ENCODE data around the gene SIPA1L3.

Gene SIPA1L3

GRCh38 chr19:38195237-38195636 lies 288.2 kb downstream of the SIPA1L3 start:
- ATAC-seq (replicated peaks), result no peak
- Mint-ChIP-seq H3K27ac (no peak overlapping the region), H3K9me3 (peaks cover 0 to 2% of the 10 kb centered on the region in 2 donors), H3K27me3 (no peaks in the 10 kb centered on the region), H3K36me3 (ENCODE audit: insufficient read depth) (peaks cover 7% of the 10 kb centered on the region), H3K4me3 (no peak overlapping the region), H3K4me1 (ENCODE audit: low read depth in 2 of 2) (peaks cover 0 to 4% of the 10 kb centered on the region in 2 donors)
- no peak for DNase-seq

- H3K4me3 Mint-ChIP-seq, result no peak overlapping the region
- H3K27ac Mint-ChIP-seq, result no peak overlapping the region
- peaks cover 0 to 2% of the 10 kb centered on the region in 2 donors for H3K9me3 Mint-ChIP-seq
- no peak for DNase-seq
- no peaks in the 10 kb centered on the region for H3K27me3 Mint-ChIP-seq
- ATAC-seq (replicated peaks), result no peak
- H3K36me3 Mint-ChIP-seq (ENCODE audit: insufficient read depth), result peaks cover 7% of the 10 kb centered on the region
- H3K4me1 Mint-ChIP-seq (ENCODE audit: low read depth in 2 of 2), result peaks cover 0 to 4% of the 10 kb centered on the region in 2 donors
These were observed 289.3 kb downstream of the SIPA1L3 start for GRCh38 chr19:38196245-38196837.

GRCh38 chr19:38196948-38197656 lies 290.1 kb downstream of the SIPA1L3 start:
- H3K36me3 Mint-ChIP-seq (ENCODE audit: insufficient read depth), result peaks cover 7% of the 10 kb centered on the region

DNA sequence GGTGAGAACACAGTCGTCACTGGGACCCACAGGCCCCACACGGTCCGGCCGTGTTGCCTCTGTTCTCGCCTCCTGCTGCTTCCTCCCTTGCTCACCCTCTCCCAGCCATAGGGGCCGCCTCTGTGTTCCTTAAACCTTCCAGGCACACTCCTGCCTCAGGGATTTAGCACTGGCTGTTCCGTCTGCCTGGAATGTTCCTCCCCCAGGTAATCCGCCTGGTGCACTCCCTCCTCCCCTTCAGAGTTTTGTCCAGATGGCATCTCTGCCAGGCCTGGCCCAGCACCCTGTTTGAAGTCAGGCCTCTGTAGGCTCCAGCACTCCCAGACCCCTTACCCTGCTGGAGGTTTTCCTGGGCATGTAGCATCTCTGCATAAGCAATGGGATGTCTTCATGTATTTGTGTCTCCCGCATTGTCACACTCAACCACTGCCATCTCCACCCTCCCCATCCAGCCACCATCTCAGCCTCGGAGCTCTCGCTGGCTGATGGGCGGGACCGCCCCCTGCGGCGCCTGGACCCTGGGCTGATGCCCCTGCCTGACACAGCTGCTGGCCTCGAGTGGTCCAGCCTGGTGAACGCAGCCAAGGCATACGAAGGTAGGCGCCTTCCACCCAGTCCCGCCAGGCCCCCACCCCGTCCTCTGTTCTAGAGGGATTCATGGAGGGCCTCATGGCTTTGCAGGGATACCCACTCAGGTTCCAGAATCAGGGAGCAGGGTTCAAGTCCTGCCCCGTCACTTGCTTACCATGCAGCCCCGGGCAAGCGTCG lies 291.1 kb downstream of the SIPA1L3 start:
- no peaks in the 10 kb centered on the region for H3K27me3 Mint-ChIP-seq
- no peak for DNase-seq
- no peak for ATAC-seq (replicated peaks)
- H3K4me3 Mint-ChIP-seq, result no peak overlapping the region
- peaks cover 0 to 4% of the 10 kb centered on the region in 2 donors for H3K4me1 Mint-ChIP-seq (ENCODE audit: low read depth in 2 of 2)
- no peak overlapping the region for H3K27ac Mint-ChIP-seq
- H3K9me3 Mint-ChIP-seq, result peaks cover 0 to 2% of the 10 kb centered on the region in 2 donors
- peaks cover 9% of the 10 kb centered on the region for H3K36me3 Mint-ChIP-seq (ENCODE audit: insufficient read depth)

More at GRCh38 chr19:38196948-38197656, 290.1 kb downstream of the SIPA1L3 start:
- H3K27ac Mint-ChIP-seq, result no peak overlapping the region
- no peaks in the 10 kb centered on the region for H3K27me3 Mint-ChIP-seq
- no peak for DNase-seq
- peaks cover 0 to 2% of the 10 kb centered on the region in 2 donors for H3K9me3 Mint-ChIP-seq
- H3K4me1 Mint-ChIP-seq (ENCODE audit: low read depth in 2 of 2), result peaks cover 0 to 4% of the 10 kb centered on the region in 2 donors
- H3K4me3 Mint-ChIP-seq, result no peak overlapping the region
- ATAC-seq (replicated peaks), result no peak

- no peaks in the 10 kb centered on the region for H3K27me3 Mint-ChIP-seq
- peaks cover 0 to 2% of the 10 kb centered on the region in 2 donors for H3K9me3 Mint-ChIP-seq
- peaks cover 15% of the 10 kb centered on the region for H3K36me3 Mint-ChIP-seq (ENCODE audit: insufficient read depth)
- peaks cover 0 to 4% of the 10 kb centered on the region in 2 donors for H3K4me1 Mint-ChIP-seq (ENCODE audit: low read depth in 2 of 2)
- DNase-seq (no peak), ATAC-seq (replicated peaks) (no peak)
- H3K27ac Mint-ChIP-seq, result no peak overlapping the region
- no peak overlapping the region for H3K4me3 Mint-ChIP-seq
These were observed 292.3 kb downstream of the SIPA1L3 start for GRCh38 chr19:38199340-38199739.

DNA sequence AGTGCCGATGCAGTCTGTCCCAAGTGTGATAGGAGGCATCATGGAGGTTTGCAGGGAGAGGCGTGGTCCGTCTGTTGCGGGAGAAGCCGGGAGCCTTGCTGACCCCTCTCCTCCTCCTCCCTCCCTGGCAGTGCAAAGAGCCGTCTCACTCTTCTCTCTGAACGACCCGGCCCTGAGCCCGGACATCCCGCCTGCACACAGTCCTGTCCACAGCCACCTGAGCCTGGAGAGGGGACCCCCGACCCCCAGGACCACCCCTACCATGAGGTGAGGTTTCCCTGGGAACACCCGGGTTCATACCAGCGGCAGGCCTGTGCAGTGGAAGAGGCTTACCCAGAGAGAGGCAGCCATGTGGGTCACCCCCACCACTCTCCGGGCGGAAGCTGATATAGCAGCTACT lies 294.7 kb downstream of the SIPA1L3 start:
- Mint-ChIP-seq H3K9me3 (no peaks in the 10 kb centered on the region), H3K27me3 (peaks cover 0 to under 1% of the 10 kb centered on the region in 2 donors), H3K36me3 (ENCODE audit: insufficient read depth) (peaks cover 14% of the 10 kb centered on the region), H3K27ac (no peak overlapping the region), H3K4me1 (ENCODE audit: low read depth in 2 of 2) (no peaks in the 10 kb centered on the region), H3K4me3 (no peak overlapping the region)
- ATAC-seq (replicated peaks), result no peak
- no peak for DNase-seq

DNA sequence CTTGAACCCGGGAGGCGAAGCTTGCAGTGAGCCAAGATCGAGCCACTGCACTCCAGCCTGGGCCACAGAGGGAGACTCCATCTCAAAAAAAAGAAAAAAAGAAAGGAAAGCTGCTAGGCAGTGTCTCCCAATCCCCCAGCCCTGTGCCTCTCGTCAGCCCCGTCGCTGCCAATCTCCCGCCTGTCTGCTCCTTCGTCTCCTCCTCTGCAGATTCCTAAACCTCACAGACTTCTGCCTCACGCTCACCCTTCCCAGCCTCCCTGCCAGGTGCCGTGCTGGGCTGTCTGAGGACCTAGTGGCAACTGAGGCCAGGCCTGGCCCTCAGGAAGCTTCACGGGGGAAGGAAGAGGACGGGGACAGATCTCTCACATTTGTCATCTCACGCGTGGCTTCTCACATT lies 295.5 kb downstream of the SIPA1L3 start:
- no peak for ATAC-seq (replicated peaks)
- H3K4me3 Mint-ChIP-seq, result no peak overlapping the region
- H3K27ac Mint-ChIP-seq, result no peak overlapping the region
- H3K4me1 Mint-ChIP-seq (ENCODE audit: low read depth in 2 of 2), result no peaks in the 10 kb centered on the region
- H3K36me3 Mint-ChIP-seq (ENCODE audit: insufficient read depth), result peaks cover 11% of the 10 kb centered on the region
- no peaks in the 10 kb centered on the region for H3K9me3 Mint-ChIP-seq
- H3K27me3 Mint-ChIP-seq, result peaks cover 0 to 8% of the 10 kb centered on the region in 2 donors
- no peak for DNase-seq

GRCh38 chr19:38203197-38203596 lies 296.2 kb downstream of the SIPA1L3 start:
- H3K4me1 Mint-ChIP-seq (ENCODE audit: low read depth in 2 of 2), result no peaks in the 10 kb centered on the region
- DNase-seq (no peak), ATAC-seq (replicated peaks) (no peak)
- H3K4me3 Mint-ChIP-seq, result no peak overlapping the region
- H3K9me3 Mint-ChIP-seq, result no peaks in the 10 kb centered on the region
- H3K27ac Mint-ChIP-seq, result no peak overlapping the region
- peaks cover 12% of the 10 kb centered on the region for H3K36me3 Mint-ChIP-seq (ENCODE audit: insufficient read depth)
- H3K27me3 Mint-ChIP-seq, result peaks cover 3 to 12% of the 10 kb centered on the region in 2 donors

DNA sequence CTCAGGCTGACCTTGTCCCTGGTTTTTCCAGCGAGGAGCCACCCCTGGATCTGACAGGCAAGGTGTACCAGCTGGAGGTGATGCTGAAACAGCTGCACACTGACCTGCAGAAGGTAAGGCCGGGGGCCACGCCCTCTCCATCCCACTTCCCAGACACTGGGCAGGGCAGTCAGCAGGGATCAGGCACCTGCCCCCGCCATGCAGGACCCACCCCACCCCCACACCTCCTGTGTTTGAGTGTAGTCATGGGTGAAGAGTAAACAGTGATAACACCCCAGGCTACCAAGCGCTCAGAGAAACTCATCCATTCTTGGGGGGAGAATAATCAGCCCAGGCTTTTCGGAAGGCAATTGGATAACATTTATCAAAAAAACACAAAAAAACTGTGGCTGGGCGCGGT lies 297.1 kb downstream of the SIPA1L3 start:
- no peak for DNase-seq
- peaks cover 14% of the 10 kb centered on the region for H3K36me3 Mint-ChIP-seq (ENCODE audit: insufficient read depth)
- H3K27me3 Mint-ChIP-seq, result peaks cover 8 to 21% of the 10 kb centered on the region in 2 donors
- no peaks in the 10 kb centered on the region for H3K9me3 Mint-ChIP-seq
- ATAC-seq (replicated peaks), result no peak
- no peaks in the 10 kb centered on the region for H3K4me1 Mint-ChIP-seq (ENCODE audit: low read depth in 2 of 2)
- no peak overlapping the region for H3K27ac Mint-ChIP-seq
- no peak overlapping the region for H3K4me3 Mint-ChIP-seq

DNA sequence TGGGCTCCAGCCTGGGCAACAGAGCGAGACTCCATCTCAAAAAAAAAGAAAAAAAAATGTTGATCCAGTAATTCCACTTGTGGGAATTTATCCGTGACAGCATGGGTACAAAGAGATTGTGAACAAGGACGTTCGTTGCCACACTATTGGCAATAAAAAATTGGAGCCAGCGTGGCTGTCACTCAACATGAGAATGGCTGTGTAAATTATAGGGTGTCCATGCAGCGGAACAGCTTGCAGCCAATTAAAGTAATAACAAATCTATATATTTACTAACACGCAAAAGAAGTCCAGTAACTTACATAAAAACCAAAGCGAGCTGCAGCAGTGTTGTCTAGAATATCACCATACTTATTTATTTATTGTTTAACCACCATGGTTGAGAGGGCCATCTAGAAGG lies 297.7 kb downstream of the SIPA1L3 start:
- H3K27me3 Mint-ChIP-seq, result peaks cover 15 to 28% of the 10 kb centered on the region in 2 donors
- ATAC-seq (replicated peaks) (no peak), DNase-seq (no peak)
- peaks cover under 1 to 2% of the 10 kb centered on the region in 2 donors for H3K4me1 Mint-ChIP-seq (ENCODE audit: low read depth in 2 of 2)
- H3K9me3 Mint-ChIP-seq, result no peaks in the 10 kb centered on the region
- H3K4me3 Mint-ChIP-seq, result no peak overlapping the region
- H3K27ac Mint-ChIP-seq, result no peak overlapping the region
- peaks cover 14% of the 10 kb centered on the region for H3K36me3 Mint-ChIP-seq (ENCODE audit: insufficient read depth)

- H3K27ac Mint-ChIP-seq, result no peak overlapping the region
- peaks cover 14% of the 10 kb centered on the region for H3K36me3 Mint-ChIP-seq (ENCODE audit: insufficient read depth)
- peaks cover 29 to 42% of the 10 kb centered on the region in 2 donors for H3K27me3 Mint-ChIP-seq
- peaks cover 9% of the 10 kb centered on the region in 2 donors for H3K4me1 Mint-ChIP-seq (ENCODE audit: low read depth in 2 of 2)
- ATAC-seq (replicated peaks) (no peak), DNase-seq (no peak)
- no peaks in the 10 kb centered on the region for H3K9me3 Mint-ChIP-seq
- no peak overlapping the region for H3K4me3 Mint-ChIP-seq
These were observed 299.2 kb downstream of the SIPA1L3 start for GRCh38 chr19:38206006-38206745.

GRCh38 chr19:38206928-38207327 lies 299.9 kb downstream of the SIPA1L3 start:
- H3K4me1 Mint-ChIP-seq (ENCODE audit: low read depth in 2 of 2), result peaks cover 9% of the 10 kb centered on the region in 2 donors
- peaks cover 29 to 44% of the 10 kb centered on the region in 2 donors for H3K27me3 Mint-ChIP-seq
- H3K27ac Mint-ChIP-seq, result no peak overlapping the region
- no peak for DNase-seq
- no peak overlapping the region for H3K4me3 Mint-ChIP-seq
- H3K9me3 Mint-ChIP-seq, result no peaks in the 10 kb centered on the region
- peaks cover 14% of the 10 kb centered on the region for H3K36me3 Mint-ChIP-seq (ENCODE audit: insufficient read depth)
- ATAC-seq (replicated peaks), result no peak

- ATAC-seq (replicated peaks), result no peak
- peaks cover 9% of the 10 kb centered on the region in 2 donors for H3K4me1 Mint-ChIP-seq (ENCODE audit: low read depth in 2 of 2)
- H3K9me3 Mint-ChIP-seq, result no peaks in the 10 kb centered on the region
These were observed 300.5 kb downstream of the SIPA1L3 start for GRCh38 chr19:38207543-38207942.

More at GRCh38 chr19:38207543-38207942, 300.5 kb downstream of the SIPA1L3 start:
- H3K27me3 Mint-ChIP-seq, result peaks cover 29 to 44% of the 10 kb centered on the region in 2 donors
- no peak for DNase-seq
- H3K36me3 Mint-ChIP-seq (ENCODE audit: insufficient read depth), result peaks cover 13% of the 10 kb centered on the region
- H3K4me3 Mint-ChIP-seq, result no peak overlapping the region
- H3K27ac Mint-ChIP-seq, result no peak overlapping the region

Measured in effector memory CD8-positive, alpha-beta T cell (primary cell).